Measurements from ENCODE around the gene KDM4C.

Gene KDM4C

DNA sequence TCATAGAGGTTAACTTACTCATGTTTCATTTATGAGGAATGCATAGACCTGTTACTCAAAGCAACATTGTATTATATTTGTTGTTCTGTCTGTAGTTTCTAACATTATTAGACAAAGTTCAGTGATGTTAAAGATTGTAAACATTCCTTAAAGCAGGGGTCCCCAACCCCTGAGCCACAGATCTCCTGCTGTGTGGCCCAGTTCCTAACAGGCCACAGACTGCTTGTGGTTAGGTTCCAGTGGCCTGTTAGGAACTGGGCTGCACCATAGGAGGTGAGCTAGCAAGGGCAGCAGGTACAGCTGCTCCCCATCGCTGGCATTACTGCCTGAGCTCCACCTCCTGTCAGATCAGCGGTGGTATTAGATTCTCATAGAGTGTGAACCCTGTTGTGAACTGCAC lies 181.1 kb downstream of the KDM4C start:
- H3K27ac ChIP-seq = no peak overlapping the region
- TF ChIP-seq, protein P1, sequence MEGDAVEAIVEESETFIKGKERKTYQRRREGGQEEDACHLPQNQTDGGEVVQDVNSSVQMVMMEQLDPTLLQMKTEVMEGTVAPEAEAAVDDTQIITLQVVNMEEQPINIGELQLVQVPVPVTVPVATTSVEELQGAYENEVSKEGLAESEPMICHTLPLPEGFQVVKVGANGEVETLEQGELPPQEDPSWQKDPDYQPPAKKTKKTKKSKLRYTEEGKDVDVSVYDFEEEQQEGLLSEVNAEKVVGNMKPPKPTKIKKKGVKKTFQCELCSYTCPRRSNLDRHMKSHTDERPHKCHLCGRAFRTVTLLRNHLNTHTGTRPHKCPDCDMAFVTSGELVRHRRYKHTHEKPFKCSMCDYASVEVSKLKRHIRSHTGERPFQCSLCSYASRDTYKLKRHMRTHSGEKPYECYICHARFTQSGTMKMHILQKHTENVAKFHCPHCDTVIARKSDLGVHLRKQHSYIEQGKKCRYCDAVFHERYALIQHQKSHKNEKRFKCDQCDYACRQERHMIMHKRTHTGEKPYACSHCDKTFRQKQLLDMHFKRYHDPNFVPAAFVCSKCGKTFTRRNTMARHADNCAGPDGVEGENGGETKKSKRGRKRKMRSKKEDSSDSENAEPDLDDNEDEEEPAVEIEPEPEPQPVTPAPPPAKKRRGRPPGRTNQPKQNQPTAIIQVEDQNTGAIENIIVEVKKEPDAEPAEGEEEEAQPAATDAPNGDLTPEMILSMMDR (conservative IDR thresholded peaks at IDR 0.05; ENCODE audit: low read depth) = no peak
- ChIA-PET POLR2A (ENCODE audit: low non-redundant PET) (no interaction called here), CTCF (no interaction called here)
- DNase-seq (ENCODE audit: low spot score) = no peak

DNA sequence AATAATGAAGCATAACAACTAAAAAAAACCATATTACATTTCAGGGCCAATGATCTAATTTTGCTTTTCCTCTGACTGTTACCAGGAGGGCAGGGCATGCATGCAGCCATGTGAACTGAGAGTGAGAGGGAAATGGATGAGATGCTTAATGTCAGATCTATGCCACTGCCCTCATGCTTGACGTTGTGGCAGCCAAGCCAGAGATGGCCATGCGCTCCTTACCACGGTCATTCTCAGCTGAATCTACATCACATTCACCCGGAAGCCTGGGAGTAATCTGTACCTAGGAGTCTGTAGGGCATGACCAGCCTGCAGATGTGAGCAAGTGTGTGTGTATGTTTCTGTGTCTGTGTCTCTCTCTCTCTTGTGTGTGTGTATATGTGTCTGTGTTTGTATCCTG lies 183.7 kb downstream of the KDM4C start:
- TF ChIP-seq, protein P1 (conservative IDR thresholded peaks at IDR 0.05; ENCODE audit: low read depth) = no peak
- CTCF ChIA-PET = no interaction called here
- H3K27ac ChIP-seq = no peak overlapping the region
- POLR2A ChIA-PET (ENCODE audit: low non-redundant PET) = no interaction called here
- DNase-seq (ENCODE audit: low spot score) = no peak

DNA sequence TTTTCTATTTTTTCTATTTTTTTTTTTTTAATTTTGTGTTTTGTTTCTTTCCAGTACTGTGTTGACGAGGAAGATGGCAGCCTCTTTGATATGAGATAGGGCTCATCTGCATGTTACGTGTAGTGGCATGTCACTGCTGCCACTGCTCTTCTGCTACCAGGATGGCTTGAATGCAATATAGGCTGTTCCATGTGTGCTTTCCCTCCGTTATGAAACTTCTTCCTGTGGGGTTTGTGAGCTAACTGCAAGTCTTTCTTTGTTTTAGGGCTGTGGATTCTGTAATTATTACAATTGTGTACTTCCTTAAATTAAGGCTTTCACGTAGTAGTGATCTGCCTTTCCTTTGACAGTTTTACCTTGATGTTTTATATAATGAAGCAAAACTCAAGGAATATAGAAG lies 184.6 kb downstream of the KDM4C start:
- DNase-seq (ENCODE audit: low spot score) = no peak
- TF ChIP-seq, protein P1 (conservative IDR thresholded peaks at IDR 0.05; ENCODE audit: low read depth) = no peak
- CTCF ChIA-PET = no interaction called here
- H3K27ac ChIP-seq = no peak overlapping the region
- POLR2A ChIA-PET (ENCODE audit: low non-redundant PET) = no interaction called here

DNA sequence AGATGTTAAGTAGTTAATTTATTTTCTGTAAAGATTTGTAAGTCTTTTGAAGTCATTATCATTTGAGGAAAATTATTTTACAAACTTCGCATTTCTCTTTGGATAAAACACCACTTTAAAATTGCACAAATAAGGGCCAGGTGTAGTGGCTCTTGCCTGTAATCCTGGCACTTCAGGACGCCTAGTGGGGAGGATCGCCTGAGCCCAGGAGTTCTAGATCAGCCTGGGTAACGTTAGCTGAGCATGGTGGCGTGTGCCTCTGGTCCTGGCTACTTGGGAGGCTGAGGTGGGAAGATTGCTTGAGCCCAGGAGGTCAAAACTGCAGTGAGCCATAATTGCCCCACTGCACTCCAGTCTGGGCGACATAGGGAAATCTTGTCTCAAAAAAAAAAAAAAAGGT lies 185.5 kb downstream of the KDM4C start:
- TF ChIP-seq, protein P1 (conservative IDR thresholded peaks at IDR 0.05; ENCODE audit: low read depth) = no peak
- ChIA-PET POLR2A (ENCODE audit: low non-redundant PET) (no interaction called here), CTCF (no interaction called here)
- peak overlapping the region; percentile 66 for H3K27ac ChIP-seq
- no peak for DNase-seq (ENCODE audit: low spot score)

DNA sequence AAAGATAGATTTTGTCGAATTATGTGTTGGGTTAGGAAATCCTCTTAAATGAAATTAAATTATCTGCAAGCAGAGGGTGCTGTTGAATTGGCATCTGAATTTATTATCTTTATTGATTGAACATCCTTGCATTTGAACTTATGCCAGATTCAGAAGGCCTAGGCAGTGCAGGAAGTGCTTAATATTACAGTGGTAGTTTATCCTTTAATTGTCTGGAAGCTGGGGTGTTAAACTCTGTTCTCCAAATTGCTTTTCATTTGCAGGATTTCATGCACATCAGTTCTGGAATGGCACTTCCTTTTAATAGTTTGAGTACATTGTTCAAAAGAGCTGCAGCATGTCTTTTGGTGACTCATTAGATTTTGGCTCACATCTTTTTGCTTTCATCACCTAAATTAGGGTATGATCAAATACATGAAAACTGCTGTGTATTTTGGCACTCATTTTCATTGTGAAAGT lies 186.3 kb downstream of the KDM4C start:
- POLR2A ChIA-PET (ENCODE audit: low non-redundant PET) = no interaction called here
- H3K27ac ChIP-seq = no peak overlapping the region
- TF ChIP-seq, protein P1 (conservative IDR thresholded peaks at IDR 0.05; ENCODE audit: low read depth) = peak; percentile 47
- CTCF ChIA-PET = interaction anchor here (0.6 kb wide), 1 partner anchor 47 kb away, joined by 6 read pairs; no protein-coding TSS in a partner anchor
- peak; percentile 9 for DNase-seq (ENCODE audit: low spot score)

DNA sequence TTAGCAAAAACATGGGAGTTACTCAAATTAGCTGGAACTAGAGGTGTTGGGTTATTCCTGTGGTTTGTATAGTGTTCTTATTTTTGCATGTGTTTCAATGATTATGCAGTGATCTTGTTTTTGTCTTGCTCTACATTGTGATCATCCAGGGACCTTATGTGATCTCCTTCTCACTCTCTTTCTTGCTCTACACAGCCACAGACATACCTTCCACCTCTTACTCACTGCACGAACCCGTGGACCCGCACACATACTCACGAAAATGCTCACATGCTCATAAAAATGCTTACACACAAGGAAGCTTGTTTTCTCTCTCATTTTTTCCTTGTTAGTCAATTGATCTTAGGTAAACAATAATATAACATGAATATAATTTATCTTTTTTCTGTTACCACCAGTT lies 187.1 kb downstream of the KDM4C start:
- TF ChIP-seq, protein P1 (conservative IDR thresholded peaks at IDR 0.05; ENCODE audit: low read depth) = no peak
- ChIA-PET POLR2A (ENCODE audit: low non-redundant PET) (no interaction called here), CTCF (no interaction called here)
- DNase-seq (ENCODE audit: low spot score) = no peak
- no peak overlapping the region for H3K27ac ChIP-seq

DNA sequence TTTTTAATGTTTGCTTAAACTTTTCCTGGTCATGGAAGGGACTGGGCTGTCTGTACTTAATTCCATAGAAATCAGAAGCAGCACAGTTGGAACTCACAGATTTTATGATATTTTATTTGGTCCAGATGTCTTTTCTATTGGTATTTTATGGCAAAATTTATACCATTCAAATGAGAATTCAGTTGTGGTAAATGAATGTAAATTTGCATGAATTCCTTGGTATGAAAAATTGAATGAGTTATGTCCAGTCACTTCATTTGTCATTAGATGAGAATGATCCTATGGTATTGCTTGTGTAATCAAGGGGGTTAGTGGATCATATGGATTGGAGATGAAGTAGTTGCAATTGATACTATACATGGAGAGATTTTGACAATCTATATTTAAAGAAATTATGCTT lies 188.0 kb downstream of the KDM4C start:
- CTCF ChIA-PET = no interaction called here
- no peak overlapping the region for H3K27ac ChIP-seq
- no peak for DNase-seq (ENCODE audit: low spot score)
- POLR2A ChIA-PET (ENCODE audit: low non-redundant PET) = no interaction called here
- TF ChIP-seq, protein P1 (conservative IDR thresholded peaks at IDR 0.05; ENCODE audit: low read depth) = no peak
